BJ (cell line): Measurements from ENCODE around the gene PLA2G5. TPM values are rescaled to one million over a fixed set of nuclear protein-coding genes. Genes with fewer than 3 reads are reported as not detected.
A peak's percentile ranks its signal among the peaks of the same experiment; 100 is the strongest.

Experiments
- CTCF ChIA-PET: fragments of 350-600 bp; formaldehyde crosslinking; extraction: SDS; loops from one replicate; lab custom pipeline; 2021; ENCODE audit warnings: antibody characterized with exemption, inconsistent platforms; lab: Yijun Ruan, JAX
- POLR2A ChIA-PET: fragments of 300-600 bp; sonication (Branson Sonifier 250); formaldehyde crosslinking; extraction: SDS; loops from one replicate; lab custom pipeline; 2021; ENCODE audit warnings: antibody characterized with exemption; lab: Charles Lee
- DNase-seq: peaks from one replicate; pipeline ENCODE4 v3.0.0-alpha.2; 2011; ENCODE audit warnings: low read depth
- H3K27me3 ChIP-seq: 2 replicates; pipeline ENCODE4 v1.6.0; 2011; ENCODE audit warnings: low read length; ENCODE audit not compliant: control insufficient read depth, insufficient read depth
- H3K36me3 ChIP-seq: 2 replicates; pipeline ENCODE4 v1.5.1; 2011; ENCODE audit warnings: low read length; ENCODE audit not compliant: control insufficient read depth, insufficient read depth
- H3K4me3 ChIP-seq: 2 replicates; pipeline ENCODE4 v1.5.1; 2011; ENCODE audit warnings: low read depth, mild to moderate bottlenecking, control low read depth, low read length
- CTCF ChIP-seq: IDR thresholded peaks from 2 replicates; pipeline ENCODE4 v1.5.1; 2011; ENCODE audit warnings: low read depth, mild to moderate bottlenecking, control low read depth, inconsistent platforms, low read length, moderate library complexity; ENCODE audit not compliant: insufficient read depth
- polyA plus RNA-seq: library from polyadenylated mRNA; depleted of rRNA; stranded (reverse); fragments of >200 nt; gene quantifications from 2 replicates; pipeline ENCODE4 v1.2.3, GENCODE V29; 2011

PLA2G5 gene
- polyA plus RNA-seq, 1 experiment: not detected

GRCh38 chr1:20063861-20064292 lies 6.1 kb upstream of the PLA2G5 start:
- H3K27me3 ChIP-seq: no peaks in the 10 kb centered on the region; the same call in 1 of the 2 replicates
- H3K4me3 ChIP-seq: no peak overlapping the region
- TF ChIP-seq CTCF: no peak
- H3K36me3 ChIP-seq: no peaks in the 10 kb centered on the region
- ChIA-PET CTCF (no interaction called here), POLR2A (interaction anchor here (0.6 kb wide), 1 partner anchor 10 kb away, joined by 5 read pairs; no protein-coding TSS in a partner anchor)
- DNase-seq: peak; percentile 72

- no peak for TF ChIP-seq CTCF
- H3K36me3 ChIP-seq: no peaks in the 10 kb centered on the region
- DNase-seq: no peak
- no peaks in the 10 kb centered on the region; the same call in 1 of the 2 replicates for H3K27me3 ChIP-seq
- POLR2A ChIA-PET: no interaction called here
- CTCF ChIA-PET: no interaction called here
- no peak overlapping the region for H3K4me3 ChIP-seq
Measured at GRCh38 chr1:20068722-20069121, 1.3 kb upstream of the PLA2G5 start.

- no peak for DNase-seq
- H3K27me3 ChIP-seq: no peaks in the 10 kb centered on the region; the same call in 1 of the 2 replicates
- ChIA-PET CTCF (interaction anchor here (0.8 kb wide), 1 partner anchor 10 kb away, joined by 4 read pairs; no protein-coding TSS in a partner anchor), POLR2A (no interaction called here)
- TF ChIP-seq CTCF: no peak
- no peak overlapping the region for H3K4me3 ChIP-seq
- H3K36me3 ChIP-seq: no peaks in the 10 kb centered on the region
Measured at GRCh38 chr1:20070357-20070756, 363 bp downstream of the PLA2G5 start.

- Histone ChIP-seq H3K27me3 (no peaks in the 10 kb centered on the region; the same call in 1 of the 2 replicates), H3K4me3 (no peak overlapping the region), H3K36me3 (no peaks in the 10 kb centered on the region)
- TF ChIP-seq CTCF: no peak
- POLR2A ChIA-PET: no interaction called here
- CTCF ChIA-PET: interaction anchor here (0.7 to 0.8 kb wide), 2 partner anchors 8 to 16 kb away, joined by 3 to 4 read pairs; no protein-coding TSS in a partner anchor
- DNase-seq: no peak
Measured at GRCh38 chr1:20071416-20071815, 1.4 kb downstream of the PLA2G5 start.

- no peaks in the 10 kb centered on the region; the same call in 1 of the 2 replicates for H3K27me3 ChIP-seq
- TF ChIP-seq CTCF: no peak
- no peaks in the 10 kb centered on the region for H3K36me3 ChIP-seq
- ChIA-PET CTCF (no interaction called here), POLR2A (no interaction called here)
- DNase-seq: no peak
- H3K4me3 ChIP-seq: no peak overlapping the region
Measured at GRCh38 chr1:20072771-20073170, 2.8 kb downstream of the PLA2G5 start.
